Left colon (tissue), 2 donors: ENCODE data around the gene TPD52L3. TPM values are rescaled to one million over a fixed set of nuclear protein-coding genes. Genes with fewer than 3 reads are reported as not detected.

Experiments
- total RNA-seq, 2 donors: library from RNA; stranded (reverse); fragmentation: NEBNext Ultra II Directional; extraction: Animal tissue kit (Norgen Biotek cat#: 25700); gene quantifications; one replicate each; pipeline ENCODE4 v1.2.1, GENCODE V29; 2021
- donor health status: DM: no; HTN: no; CAD: no.
- donor health status: DM: yes; HTN: yes; CAD: no.

Gene TPD52L3
- total RNA-seq, 2 donors from 2014 or later: not detected

Other genes starting within 250 kb of the TPD52L3 start
- 10 to 100 TPM in 1 of 2 donors, 1 to 10 TPM in 1; 5.3 to 11.4 TPM for gene IL33, start 112.6 kb upstream of the TPD52L3 start, total RNA-seq
- gene UHRF2, start 84.8 kb downstream of the TPD52L3 start, total RNA-seq: 10 to 100 TPM; 28.5 to 29.1 TPM